ENCODE results near the gene SLC44A1.

DNA sequence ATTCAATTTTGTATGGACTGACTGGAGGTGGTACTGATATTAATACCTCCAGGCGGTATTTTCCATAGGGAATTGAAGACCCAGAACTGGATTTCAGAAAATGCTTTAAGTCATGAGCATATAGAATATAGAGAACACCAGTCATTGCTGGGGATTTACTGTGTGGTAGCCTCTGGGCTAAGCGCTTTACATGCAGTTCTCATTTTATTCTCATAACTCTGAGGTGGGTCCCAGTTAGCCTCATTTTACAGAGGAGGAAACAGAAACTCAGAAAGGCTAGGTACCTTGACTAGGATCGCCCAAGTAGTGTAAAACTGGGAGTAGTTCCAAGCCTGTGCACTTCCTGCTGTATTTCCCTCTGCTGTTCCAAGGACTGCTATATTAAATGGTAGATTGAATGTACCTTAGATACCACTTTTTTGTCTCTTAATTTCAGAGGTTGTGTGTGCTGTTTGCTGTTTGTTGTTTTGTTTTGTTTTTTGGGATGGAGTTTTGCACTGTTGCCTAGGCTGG is 13.8 kb downstream of the SLC44A1 start:
- TF ChIP-seq, protein P1, sequence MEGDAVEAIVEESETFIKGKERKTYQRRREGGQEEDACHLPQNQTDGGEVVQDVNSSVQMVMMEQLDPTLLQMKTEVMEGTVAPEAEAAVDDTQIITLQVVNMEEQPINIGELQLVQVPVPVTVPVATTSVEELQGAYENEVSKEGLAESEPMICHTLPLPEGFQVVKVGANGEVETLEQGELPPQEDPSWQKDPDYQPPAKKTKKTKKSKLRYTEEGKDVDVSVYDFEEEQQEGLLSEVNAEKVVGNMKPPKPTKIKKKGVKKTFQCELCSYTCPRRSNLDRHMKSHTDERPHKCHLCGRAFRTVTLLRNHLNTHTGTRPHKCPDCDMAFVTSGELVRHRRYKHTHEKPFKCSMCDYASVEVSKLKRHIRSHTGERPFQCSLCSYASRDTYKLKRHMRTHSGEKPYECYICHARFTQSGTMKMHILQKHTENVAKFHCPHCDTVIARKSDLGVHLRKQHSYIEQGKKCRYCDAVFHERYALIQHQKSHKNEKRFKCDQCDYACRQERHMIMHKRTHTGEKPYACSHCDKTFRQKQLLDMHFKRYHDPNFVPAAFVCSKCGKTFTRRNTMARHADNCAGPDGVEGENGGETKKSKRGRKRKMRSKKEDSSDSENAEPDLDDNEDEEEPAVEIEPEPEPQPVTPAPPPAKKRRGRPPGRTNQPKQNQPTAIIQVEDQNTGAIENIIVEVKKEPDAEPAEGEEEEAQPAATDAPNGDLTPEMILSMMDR (IDR thresholded peaks at IDR 0.05) = no peak
- TF ChIP-seq POLR2A (IDR thresholded peaks at IDR 0.05) = no peak
